UCSD-AML1 (cell line): Measurements from ENCODE around the gene SAE1.

Source experiments
- DNase-seq: peaks from one replicate; lab custom pipeline; 2025; ENCODE audit not compliant: unreplicated experiment; lab: John Stamatoyannopoulos, UW

SAE1 gene

DNA sequence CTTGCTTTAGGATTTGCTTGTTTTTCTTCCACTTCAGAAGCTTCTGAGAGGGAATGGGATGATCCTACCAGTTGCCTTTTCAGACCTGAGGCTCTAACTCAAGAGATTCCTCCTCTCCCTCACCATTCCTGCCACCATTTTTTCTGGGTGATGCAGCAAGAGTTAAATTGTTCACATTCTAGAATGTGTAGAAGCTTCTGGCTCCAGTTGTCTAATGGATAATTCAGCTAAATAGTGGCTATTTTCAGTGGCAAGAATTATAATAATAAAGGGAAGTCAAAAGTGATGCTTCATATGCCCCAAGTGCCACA is 79.5 kb downstream of the SAE1 start:
- no peak for DNase-seq

DNA sequence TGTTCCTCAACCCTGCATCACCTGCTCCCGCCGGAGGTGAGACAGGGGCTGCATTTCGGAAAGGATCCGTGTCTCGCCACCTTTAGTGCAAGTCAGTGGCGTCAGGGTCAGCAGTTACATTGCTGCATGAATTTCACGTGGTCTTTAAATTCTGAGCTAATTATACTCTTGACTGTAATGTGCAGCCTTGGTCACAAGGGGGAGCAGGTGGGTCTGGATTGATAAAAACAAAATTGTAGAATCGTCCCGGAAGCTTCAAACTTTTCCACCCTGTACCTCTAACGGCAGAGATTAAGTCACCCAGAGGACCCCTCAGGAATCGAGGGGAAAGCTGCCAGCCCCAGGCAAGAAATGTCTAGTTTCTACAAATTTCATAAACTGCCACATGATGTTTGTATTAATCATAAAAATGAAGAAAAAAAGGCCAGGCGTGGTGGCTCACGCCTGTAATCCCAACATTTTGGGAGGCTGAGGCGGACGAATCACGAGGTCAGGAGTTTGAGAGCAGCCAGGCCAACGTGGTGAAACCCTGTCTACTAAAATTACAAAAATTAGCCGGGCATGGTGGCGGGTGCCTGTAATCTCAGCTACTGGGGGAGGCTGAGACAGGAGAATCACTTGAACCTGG is 80.2 kb downstream of the SAE1 start:
- peak; percentile 57 for DNase-seq

DNA sequence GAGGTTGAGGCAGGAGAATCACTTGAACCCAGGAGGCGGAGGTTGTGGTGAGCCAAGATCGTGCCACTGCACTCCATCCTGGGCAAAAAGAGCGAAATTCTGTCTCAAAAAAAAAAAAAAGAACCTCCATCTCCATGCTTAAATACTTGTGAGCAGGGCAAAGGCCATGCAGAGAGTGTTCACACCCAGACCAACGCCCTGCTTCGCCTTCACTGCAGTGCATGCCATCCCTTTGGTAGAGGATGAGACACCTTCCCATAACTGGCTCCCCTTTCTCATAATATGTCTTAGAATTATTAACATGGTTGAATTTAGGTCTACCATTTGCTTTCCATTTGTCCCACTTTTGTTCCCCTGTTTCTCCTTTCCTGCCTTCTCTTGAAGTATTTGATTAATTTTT is 84.9 kb downstream of the SAE1 start:
- DNase-seq: no peak

DNA sequence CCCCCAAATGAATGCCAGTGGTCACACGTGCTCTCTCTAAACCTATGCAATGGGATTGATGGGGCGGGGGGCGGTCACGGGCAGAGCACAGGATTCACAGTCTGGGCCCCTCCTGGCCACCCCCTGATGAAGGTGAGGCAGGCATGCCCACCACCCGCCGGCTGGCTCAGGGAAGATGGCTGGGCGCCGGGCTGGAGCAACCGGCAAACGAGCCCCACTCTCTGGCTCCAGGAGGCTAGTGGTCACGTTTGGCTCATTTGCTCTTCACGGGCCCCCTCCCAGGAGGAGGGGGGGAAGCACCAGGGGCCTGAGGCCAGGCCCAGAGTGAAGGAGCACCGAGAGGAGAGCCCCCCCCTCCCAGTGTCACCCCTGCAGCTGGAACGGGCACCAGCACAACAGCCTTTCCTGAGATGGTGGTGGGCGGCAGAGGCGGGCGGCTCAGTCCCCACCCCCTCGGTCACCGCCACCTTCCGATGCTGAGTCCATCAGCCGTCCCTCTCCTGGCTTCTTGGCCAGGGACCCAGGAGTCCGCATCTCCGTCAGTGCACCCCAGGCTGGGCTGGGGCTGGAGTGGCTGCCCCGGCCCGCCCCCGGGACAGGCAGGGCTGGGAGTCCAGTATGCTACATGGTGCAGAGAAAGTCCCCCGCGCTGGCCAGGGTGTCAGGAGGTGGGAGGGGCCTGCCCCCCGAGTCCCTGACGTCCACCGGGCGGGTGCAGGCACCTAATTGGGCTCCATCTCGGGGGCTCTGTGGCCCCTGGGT is 90.6 kb downstream of the SAE1 start:
- DNase-seq: no peak

DNA sequence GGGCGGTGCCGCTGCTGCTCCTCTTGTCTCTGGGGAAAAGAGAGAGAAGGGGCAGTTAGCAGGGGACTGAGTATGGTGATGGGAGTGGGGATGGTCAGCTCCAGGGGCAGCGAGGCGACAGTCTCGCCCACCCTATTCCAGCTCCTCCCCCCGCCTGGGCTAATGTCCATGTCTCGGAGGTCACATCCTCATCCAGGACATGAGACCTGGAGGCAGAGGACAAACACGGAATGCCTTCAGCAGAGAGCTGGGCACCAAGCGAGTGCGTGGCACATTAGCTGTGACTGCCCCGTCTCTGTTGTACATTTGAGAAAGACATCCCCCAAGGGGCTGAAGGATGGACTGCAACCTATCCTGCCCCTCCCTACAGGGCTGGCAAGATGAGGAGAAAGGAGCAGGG is 91.3 kb downstream of the SAE1 start:
- no peak for DNase-seq

DNA sequence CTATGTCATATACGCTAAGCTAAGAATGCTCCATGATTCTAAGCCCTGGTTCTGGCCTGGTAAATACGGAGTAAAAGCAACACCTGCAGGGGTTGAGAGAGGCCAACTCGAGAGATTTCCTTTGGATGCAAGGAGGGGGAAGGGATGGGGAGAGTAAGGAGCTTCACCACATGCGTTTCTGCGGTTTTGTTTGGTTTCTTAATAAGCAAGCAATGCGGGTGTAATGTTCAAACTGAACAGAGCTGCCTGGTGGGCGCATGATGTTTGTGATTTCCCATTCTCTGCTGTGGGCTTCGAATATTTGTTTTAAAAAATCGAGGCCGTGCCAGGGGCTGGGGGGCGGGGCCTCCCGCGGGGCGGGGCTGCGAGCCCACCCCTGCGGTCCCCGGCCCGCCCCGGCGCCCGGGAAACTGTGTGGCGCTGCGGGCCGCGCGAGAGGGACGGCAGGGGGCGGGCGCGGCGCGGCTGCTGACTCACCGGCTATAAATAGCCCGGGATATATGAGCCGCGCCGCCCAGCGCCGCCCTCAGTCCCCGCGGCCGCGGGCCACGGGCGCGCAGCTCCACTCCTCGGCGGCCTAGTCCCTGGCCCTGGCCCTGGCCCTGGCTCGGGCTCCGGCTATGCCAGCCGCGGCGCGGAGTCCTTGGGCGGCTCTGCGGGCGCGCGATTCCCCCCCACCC is 95.3 kb downstream of the SAE1 start:
- DNase-seq: peak; percentile 90

DNA sequence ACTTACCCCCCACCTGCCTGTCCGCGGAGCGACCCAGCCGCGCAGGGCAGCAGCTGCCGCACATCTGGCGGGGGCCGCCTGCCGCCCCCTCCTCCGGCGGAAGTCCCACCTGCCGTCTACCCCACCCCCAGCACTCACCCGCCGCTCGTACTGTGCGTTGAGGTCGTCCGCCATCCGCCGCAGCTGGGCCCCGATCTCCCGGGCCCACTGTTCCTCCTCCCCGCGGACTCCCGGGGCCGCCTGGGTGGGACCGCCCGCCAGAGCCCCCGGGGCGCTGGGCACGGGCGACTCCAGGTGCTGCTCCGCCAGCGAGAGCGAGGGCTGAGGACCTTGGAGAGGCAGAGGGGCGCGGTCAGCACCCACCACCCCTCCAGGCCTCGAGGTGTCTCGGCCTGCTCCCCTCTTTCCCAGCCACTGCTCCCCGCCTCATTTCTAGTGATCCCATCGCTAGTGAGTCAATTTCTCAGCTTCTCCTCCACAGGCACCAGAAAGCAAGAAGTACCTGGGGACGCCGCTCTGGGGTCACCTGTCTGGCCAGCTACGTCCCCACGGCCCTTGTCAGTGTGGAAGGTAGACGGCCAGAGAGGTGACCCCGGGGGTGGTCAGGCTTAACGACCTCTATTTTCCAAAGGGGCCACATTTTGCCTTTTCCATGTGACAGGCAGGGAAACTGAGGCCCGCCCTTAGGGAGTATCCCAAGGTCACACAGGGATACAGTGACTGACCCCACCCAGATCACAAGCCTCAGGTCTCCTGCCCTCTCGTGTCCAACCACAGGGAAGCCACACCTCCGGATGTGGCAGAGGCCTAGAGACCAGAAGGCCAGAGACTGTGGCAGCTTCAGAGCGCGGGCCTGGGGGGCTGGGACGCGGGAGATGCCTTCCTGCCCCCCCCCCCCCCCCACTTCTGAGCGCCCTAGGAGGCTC is 96.1 kb downstream of the SAE1 start:
- DNase-seq: peak; percentile 90

DNA sequence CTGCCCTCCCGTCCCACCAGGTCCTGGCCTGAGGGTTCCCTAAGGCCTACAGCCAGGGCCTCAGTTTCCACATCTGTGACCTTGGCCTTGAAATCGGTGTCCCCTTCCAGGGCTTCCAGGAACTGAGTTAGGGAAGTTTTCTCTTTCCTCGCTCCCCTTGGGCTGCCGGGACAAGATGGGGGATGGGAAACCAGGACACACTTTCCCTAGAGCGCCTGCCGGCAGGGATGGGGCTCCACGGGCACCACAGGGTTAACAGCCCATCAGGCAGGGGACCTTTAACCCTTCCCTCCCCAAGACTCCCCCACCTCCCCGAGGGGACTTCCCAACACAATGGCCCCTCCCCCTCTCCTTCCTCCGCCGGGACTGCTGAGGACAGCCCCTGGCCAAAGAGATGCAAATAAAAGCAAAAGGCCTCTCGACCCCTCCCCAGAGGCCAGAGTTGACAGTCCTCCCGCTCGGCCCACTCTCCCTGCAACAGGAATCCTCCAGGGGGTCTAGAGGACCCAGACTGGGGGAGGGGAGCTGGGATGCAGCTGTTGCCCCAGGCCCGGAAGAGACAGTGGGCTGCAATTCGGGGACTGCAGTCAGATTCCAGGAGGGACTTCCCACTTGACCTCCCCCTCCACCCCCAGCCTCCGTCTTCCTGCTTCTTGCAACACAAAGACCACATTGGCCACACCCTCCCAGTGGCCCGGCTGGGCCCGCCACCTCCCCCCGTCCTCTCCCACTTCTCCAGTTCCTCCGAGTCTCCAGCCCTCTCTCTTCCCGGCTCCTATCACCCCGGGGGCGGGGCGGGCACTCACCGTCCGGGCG is 96.9 kb downstream of the SAE1 start:
- peak; percentile 94 for DNase-seq

DNA sequence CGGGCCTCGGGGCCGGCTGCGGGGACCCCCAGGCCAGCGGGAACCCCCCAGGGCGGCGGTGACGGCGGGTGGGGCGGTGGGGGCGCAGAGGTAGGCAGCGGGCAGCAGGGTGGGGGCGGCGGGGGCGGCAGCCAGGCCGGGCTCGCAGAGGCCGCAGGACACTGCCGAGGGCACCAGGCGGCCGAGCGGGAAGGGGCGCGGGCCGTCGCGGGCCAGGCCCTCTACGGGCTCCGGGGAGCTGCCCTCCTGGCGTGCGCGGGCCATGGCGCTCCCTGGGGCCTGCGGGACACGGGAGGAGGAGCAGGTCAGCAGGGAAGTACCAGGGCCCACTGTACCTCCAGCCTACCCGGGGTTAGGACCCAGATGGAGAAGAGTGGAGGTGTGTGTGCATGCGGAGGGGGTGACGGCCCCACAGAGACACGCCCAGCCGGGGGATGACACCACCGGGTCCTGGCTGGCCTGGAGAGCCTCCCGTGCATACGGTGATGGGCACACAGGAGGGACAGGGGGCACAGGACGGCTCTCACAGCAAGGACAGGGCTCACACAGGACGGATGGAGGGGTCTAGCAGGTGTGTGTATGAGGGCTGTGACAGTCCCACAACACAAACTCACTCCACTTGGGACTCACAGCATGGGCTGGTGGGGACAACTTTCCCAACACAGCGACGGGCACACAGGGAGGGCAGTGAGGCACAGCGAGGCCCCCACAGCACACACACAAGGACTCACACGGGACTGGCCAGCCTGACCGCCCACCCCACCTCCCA is 97.7 kb downstream of the SAE1 start:
- peak; percentile 75 for DNase-seq

DNA sequence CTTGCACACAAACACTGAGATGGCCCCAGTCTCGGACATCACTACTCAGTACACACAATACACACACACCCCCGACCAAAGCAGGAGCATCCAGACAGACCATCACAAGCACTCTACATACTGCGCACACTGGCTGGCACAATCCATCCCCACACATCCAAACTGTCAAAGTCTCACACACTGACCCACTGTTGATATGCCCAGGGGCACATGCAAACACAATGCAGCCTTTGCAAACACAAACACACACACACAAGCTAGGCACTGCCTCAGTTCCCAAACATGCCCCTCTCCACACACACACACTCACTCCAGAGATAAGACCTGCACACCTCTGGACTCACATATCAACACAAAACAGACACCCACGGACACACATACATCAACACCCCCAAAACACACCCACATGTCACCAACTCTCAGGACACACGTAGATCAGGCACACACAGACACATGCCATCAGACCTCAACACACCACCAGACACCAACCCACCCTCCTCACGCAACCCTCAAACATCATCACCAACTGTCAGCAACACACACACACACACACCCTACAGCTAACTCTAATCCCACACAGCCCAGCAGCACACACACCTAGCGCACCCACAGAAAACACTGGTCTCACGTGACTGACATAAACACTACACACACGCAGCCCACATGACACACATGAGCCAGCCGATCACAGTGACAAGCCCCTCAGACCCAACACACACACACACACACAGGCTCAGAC is 98.5 kb downstream of the SAE1 start:
- peak; percentile 44 for DNase-seq

DNA sequence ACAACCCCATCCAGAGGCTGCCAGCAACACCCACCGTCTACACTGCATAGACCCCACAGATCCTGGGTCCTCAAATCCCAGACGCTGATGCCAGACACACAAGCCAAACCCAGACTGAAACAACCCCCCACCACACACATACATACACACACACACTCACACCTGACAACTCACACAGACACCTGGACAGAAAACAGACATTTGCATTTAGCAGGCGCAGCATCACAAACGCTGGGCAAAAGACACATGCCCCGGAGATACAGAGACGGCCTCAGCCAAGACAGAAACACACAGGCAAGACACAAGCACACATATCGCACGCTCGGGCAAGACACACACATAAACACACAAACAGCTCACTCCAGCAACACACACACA is 99.0 kb downstream of the SAE1 start:
- DNase-seq: no peak

DNA sequence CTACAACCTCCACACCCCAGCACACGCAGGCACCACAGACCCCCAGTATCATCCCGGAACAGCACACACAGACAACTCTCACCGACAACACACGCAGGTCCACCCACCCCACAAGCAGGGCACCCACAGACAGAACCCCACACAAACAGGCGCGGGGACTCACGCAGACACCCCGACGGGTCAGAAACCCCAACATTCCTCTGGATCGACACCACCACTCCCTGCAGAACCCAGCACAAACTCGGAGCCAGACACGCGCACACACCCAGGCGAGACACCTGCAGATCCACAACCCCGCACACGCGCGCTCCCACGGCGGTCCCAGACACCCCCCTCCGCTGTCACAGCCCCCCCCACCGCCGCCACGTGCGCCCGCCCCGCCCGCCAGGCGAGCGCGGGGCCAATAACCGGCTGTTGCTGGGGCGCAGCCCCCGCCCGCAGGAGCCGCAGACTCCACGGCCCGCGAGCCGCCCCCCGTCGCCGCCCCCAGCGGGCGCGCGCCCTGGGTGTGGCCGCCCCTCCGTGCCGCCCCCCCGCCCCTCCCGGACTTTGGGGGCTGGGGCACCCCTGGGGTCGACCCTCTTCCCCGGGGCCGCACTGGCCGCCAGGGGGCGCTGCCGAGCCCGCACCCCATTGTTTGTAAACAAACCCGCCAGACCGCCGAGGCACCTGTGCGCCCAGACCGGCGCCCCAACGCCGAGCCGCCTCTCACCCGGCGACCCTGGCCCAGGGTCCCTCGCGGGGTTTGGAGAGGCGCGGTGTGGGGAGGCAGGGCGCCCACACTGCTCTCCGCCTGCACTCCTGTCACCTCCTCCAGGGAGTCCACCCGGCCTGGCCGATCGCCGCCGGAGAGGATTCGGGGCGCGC is 99.7 kb downstream of the SAE1 start:
- DNase-seq: peak; percentile 75

DNA sequence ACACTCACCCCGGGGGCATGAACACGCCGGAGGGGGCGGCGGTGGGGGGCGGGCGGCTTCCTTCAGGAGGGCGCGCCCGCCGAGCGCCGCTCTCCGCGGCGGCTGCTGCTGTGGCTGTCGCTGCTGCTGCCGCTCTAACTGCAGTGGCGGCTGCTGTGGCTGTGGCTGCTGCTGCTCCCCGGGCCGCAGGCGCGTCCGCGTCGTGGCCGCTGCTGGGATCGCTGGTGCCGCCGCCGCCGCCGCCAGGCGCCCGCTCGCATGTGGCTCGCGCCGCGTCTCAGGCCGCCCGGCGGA is 100.2 kb downstream of the SAE1 start, which contains the start of gene BBC3:
Gene BBC3 (minus strand): TSS at position 279 of the 294 bp plus-strand sequence. CDS start 2,768 bp downstream, outside the sequence.
- DNase-seq: no peak

DNA sequence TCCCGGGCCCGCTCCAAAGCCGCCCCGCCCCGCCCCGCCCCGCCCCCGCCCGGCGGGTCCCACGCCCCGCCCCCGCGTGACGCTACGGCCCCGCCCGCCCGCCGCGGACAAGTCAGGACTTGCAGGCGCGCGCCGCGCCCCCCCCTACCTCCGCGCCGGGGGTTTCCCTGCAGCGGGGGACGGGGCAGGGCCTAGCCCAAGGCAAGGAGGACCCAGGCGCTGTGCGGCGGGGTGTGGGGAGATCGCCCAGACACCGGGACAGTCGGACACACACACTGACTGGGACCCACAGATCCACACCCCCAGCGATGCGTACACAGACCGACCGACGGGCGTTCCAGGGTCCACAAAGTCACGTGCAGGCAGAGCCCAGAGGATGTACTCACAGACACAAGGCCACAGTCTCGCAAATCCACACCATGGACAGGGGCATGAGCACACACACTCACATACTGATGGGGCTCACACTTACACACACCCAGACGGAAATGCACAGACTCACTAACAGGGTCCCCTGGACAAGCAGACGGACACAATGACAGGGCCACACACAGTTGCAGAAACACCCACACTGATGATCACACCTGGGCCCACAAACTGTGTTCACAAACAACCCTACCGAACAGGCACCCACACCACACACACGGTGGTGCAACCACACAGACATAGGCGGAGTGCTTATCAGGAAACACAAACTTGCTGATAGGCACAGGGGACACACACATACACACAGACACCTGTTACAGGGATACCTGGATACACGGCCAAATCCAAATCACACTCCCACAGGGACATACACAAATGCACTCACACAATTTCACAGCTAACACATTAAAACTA is 100.8 kb downstream of the SAE1 start:
- peak; percentile 92 for DNase-seq

DNA sequence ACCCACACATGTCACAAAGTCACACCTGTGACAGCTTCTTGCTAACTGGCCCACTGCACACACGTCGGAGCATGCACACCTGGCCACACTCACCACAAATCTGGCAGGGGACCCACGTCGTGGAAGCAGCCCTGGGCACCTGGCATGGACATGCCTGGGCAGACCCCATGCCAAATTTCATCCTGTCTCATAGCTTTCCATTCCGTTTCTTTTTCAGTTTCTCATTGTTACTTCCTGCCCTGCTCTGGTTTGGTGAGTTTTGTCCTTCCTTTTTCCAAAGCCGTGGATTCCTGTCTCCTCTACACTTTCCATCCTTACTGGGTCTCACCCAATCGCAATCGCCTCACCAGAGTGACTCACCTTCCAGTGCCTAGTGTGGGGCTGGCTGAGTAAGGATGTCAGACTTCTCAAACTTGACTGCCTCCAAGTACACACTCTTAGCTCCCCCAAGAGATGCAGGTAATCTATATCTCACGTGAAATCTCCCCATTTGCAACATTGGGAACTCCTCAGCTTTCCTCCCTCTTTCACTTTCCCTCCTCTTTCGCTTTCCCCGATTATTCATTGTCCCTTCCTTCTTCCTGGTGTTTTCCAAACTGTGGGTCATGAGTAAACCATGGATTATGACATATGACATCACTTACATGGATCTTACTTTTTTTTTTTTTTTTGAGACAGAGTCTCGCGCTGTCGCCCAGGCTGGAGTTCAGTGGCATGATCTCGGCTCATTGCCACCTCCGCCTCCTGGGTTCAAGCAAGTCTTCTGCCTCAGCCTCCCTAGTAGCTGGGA is 102.0 kb downstream of the SAE1 start:
- peak; percentile 53 for DNase-seq

DNA sequence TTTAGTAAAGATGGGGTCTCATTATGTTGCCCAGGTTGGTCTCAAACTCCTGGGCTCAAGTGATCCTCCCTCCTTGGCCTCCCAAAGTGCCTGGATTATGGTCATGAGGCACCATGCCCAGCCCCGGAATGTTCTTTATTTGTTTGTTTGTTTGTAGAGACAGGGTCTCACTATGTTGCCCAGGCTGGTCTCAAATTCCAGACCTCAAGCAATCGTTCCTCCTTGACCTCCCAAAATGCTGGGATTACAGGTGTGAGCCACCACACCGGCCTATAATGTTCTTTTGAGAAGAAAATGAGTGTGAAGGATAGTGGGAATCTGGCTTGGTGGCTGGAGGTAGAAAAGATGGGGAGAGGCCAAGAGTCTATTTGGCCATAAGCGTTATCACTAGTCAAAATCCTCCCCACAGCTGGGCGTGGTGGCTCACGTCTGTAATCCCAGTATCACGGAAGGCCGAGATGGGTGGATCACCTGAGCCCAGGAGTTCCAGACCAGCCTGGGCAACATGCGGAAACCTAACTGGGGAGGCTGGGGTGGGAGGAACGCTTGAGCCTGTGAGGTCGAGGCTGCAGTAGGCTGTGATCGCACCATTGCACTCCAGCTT is 105.5 kb downstream of the SAE1 start:
- no peak for DNase-seq
